GM06990 (cell line): ENCODE results near the gene GJB1.

Experiments
- DNase-seq: peaks from one replicate; pipeline ENCODE4 v3.0.0-alpha.2; 2011; ENCODE audit not compliant: insufficient read length; ENCODE audit errors: extremely low read depth
- H3K27me3 ChIP-seq: replicated peaks from 2 replicates; pipeline ENCODE4 v1.6.0; 2011; ENCODE audit warnings: low read length; ENCODE audit not compliant: control insufficient read depth, insufficient read depth
- H3K36me3 ChIP-seq: 2 replicates; pipeline ENCODE4 v1.5.1; 2011; ENCODE audit warnings: low read length; ENCODE audit not compliant: control insufficient read depth, insufficient read depth
- H3K4me3 ChIP-seq: replicated peaks from 2 replicates; pipeline ENCODE4 v1.5.1; 2011; ENCODE audit warnings: low read depth, mild to moderate bottlenecking, control low read depth, low read length
- CTCF ChIP-seq: IDR thresholded peaks from 2 replicates; pipeline ENCODE4 v1.5.1; 2011; ENCODE audit warnings: low read length, control low read depth, mild to moderate bottlenecking, inconsistent platforms; ENCODE audit not compliant: insufficient read depth, poor library complexity, severe bottlenecking

Gene GJB1

GRCh38 chrX:71184803-71185495 is 38.1 kb upstream of the GJB1 start:
- DNase-seq = no peak
- no peaks in the 10 kb centered on the region for H3K27me3 ChIP-seq
- no peak overlapping the region for H3K4me3 ChIP-seq
- TF ChIP-seq CTCF = no peak
- no peaks in the 10 kb centered on the region; the same call in 1 of the 2 replicates for H3K36me3 ChIP-seq

- TF ChIP-seq CTCF = no peak
- no peak for DNase-seq
- H3K36me3 ChIP-seq = no peaks in the 10 kb centered on the region
- H3K27me3 ChIP-seq = no peaks in the 10 kb centered on the region
- no peak overlapping the region for H3K4me3 ChIP-seq
Observed at GRCh38 chrX:71191248-71191647, 31.8 kb upstream of the GJB1 start.

- DNase-seq = no peak
- no peaks in the 10 kb centered on the region for H3K27me3 ChIP-seq
- no peaks in the 10 kb centered on the region for H3K36me3 ChIP-seq
- TF ChIP-seq CTCF = no peak
- peak overlapping the region; percentile 63 for H3K4me3 ChIP-seq
Observed at GRCh38 chrX:71195964-71196649, 26.9 kb upstream of the GJB1 start.

GRCh38 chrX:71198066-71198465 is 25.0 kb upstream of the GJB1 start:
- Histone ChIP-seq H3K27me3 (no peaks in the 10 kb centered on the region), H3K4me3 (peak overlapping the region; percentile 63), H3K36me3 (no peaks in the 10 kb centered on the region)
- peak; percentile 30 for DNase-seq
- TF ChIP-seq CTCF = no peak

GRCh38 chrX:71199252-71200008 is 23.6 kb upstream of the GJB1 start:
- no peak for DNase-seq
- no peaks in the 10 kb centered on the region for H3K36me3 ChIP-seq
- no peaks in the 10 kb centered on the region for H3K27me3 ChIP-seq
- no peak overlapping the region for H3K4me3 ChIP-seq
- TF ChIP-seq CTCF = no peak
